HG03342 (cell line): ENCODE data around the gene SBF2.

ENCODE experiments used
- ATAC-seq: cut with Tn5 transposase; IDR thresholded peaks from one replicate; pipeline ENCODE4 v1.9.1; 2021; ENCODE audit warnings: mild to moderate bottlenecking, moderate library complexity; ENCODE audit not compliant: unreplicated experiment

The SBF2 gene

DNA sequence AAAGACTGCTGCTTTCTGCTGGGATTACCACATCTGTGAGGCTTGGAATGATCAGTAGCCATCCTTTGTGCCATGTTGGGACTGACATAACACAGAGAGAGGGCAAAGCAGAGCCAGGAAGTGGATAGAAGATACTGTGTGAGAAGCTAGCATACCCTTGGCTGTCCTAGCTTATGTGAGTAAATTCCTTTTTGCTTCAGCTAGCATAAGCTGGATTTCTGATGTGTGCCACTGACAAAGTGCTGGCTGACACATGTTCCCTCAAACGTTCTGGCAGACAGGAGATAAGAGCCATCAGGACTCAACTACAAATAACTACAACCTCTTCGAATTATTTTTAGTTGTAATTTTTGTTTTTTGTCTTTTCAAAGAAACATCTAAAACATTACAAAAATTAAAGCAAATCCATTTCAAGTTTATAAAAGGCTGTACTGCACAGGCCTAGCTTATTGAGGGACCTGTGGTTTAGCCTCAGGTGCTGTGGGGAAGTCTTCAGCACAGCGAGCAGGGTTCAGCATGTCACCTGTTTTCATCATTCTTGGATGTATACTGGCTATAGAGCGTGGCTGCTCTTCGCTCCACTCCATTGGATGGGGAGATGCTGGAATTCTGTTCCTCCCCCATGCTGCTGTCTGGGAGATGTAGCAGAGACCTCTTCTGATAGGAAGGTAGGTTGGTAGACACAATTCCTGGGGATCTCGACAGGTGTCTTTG is 509.3 kb downstream of the SBF2 start:
- ATAC-seq: no peak

DNA sequence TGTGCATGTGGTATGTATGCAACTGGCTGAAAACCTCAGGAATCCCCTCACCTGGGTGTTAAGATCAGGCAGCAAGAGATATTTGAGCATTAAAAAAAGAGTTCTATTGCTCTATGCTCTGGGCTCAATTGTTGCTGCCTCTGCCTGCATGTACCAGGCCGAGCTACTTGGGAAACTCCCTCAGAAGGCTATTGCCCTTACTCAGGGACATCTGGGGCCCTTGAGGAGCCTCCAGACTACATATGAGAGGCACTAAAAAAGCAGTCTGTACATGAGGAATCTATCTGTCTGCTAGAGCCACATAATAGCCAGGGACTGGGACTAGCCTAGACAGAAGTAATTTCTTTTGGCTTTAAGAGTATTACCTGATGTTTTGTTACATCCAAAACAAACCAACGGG is 510.0 kb downstream of the SBF2 start:
- ATAC-seq: no peak

DNA sequence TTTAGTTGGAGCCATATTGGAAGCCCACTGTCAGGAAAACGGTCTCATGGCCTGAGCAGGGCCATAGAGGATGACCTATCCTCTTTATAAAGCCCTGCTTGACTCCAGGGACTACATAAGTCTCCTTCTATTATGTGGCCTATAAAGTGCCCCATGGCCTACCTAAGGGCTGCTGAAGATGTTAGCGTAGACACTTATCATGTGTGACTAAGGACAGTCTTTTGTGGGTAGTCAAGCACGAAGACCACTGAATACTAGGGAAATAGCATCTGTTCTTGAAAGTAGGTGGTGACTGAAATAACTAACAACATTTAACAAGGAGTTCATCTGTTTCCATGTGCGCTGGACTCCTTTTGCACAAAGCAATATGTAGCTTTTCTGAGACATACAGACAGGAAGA is 513.1 kb downstream of the SBF2 start:
- no peak for ATAC-seq

DNA sequence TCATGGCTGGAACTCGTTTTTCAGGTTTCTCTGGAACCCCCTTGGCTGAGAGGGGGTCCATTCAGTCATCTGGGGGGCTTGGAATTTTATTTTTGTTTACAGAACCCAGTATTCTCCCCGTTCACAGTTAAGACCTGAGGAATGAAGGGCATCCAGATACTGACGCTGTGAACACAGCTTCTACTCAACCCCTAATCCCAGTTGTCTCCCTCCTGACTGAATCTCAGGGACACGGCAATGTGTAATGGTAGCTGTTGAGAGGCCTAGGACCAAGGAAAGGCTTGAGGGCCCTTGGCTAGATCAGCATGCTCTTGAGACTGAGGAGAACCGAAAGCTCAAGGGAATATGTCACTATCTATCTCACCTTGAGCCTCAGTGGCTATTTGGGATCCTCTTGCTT is 516.5 kb downstream of the SBF2 start:
- no peak for ATAC-seq

DNA sequence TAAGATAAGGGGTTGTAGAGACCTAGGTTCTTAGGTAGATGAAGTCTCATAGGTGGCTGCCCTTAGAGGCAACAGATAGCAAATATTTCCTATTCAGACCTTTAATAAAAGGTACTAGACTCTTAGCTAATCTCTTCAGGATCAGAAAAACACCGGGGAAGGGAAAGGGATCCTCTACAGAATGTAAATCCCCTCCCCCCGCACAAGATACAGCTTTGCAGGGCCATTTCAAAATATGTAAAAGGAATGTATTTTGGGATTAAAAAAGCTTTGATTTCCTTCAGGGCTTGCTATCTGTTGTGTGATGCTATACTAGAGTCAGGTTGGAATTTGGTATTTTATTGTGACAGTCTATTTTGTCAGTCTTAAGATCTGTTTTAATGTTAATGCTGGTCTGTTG is 517.0 kb downstream of the SBF2 start:
- ATAC-seq: no peak

DNA sequence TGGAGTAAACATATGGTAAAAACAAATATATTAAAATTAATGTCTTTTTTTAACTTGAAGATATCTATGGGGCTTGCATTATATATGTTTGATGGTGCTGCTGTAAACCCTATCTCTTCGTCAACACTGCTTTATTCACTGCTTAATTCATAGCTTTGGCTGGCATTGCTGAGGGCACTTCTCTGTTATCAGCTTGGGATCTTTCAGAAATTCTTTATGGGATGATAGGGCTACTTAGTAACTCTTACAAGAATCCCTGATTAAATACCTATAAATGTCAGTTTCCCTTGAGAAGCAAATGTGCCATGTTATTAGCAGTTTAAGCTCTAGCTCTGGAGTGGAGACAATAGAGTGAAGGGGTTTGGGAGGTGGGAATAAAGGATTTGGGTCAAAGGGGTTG is 517.8 kb downstream of the SBF2 start:
- ATAC-seq: no peak

DNA sequence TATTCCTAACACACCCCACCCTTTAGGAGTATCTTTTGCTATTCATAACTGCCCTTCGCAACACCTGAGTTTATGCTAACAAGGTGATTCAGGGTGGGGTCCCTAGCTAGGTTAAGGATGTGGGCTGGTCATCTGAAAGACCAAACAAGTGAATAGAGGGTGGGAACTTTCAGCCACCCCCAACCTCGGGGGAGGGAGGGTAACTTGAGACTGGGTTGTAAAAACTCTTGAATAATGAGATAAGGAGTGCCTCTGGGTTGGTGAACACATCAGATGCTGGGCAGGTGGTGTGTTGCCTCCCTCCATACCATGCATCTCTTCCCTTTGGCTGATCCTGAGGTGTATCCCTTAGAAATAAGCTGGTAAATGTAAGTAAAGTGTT is 518.6 kb downstream of the SBF2 start:
- no peak for ATAC-seq

DNA sequence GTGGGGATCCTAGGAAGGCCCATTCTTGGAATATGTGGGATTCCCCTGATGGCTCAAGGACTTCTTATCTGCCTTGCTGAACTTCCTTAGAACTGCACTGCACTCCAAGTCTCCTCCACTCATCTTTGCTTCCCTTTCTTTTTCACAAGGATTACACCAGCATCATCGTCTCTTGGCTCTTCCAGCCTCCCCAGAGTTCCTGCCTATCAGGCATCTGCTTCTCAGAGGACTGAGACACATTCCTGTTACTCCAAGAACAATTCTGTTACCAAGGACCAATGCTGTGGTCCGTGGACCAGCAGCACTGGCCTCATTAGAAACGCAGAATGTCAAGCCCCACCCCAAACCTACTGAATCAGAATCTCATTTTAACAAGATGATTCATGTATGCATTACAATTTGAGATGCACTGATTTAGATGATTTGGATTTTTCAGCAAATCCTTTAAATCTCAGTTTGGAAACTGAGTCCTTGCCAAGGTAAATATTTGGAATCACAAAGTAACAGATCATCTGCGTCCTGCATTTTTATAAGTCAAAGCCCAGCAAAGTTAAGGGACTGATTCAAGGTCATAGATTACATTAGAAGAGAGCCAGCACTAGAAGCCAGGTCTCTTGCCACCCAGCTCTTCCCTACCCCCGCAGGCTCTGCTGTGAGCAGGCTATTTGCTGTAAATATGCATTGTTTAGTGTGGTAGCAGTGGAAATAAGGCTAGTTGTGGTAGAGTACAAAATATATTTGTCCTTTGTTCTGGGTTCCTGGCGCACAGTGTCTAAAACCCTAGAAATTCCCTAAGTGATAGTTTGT is 519.2 kb downstream of the SBF2 start:
- no peak for ATAC-seq

DNA sequence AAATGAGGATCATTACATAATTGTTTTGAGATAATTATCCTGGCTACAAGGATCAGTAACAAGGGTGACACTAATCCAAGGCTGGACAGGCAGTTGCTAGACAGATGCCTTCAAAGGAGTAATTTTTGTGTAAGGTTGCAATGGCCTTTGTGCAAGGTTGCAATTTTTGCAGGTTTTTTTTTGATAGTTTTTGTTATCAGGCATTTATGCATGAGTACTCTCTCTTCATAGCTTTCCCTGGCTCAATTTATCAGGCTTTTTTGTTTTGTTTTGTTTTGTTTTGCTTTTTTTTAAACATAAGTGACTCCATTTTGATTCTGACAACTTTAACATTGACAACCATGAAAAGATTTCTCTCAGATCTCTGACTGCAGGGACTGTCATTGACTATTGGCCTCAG is 519.9 kb downstream of the SBF2 start:
- no peak for ATAC-seq

DNA sequence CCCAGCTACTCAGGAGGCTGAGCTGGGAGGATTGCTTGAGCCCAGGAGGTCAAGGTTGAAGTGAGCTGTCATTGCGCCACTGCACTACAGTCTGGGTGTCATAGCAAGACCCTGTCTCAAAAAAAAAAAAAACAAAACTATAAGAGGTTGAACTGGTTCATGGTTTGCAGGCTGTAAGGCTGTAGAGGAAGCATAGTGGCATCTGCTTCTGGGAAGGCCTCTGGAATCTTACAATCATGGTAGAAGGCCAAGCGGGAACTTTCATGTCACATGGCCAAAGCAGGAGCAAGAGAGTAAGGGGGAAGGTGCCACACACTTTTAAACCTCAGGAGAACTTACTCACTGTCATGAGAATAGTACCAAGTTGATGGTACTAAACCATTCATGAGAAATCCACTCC is 520.5 kb downstream of the SBF2 start:
- ATAC-seq: no peak

DNA sequence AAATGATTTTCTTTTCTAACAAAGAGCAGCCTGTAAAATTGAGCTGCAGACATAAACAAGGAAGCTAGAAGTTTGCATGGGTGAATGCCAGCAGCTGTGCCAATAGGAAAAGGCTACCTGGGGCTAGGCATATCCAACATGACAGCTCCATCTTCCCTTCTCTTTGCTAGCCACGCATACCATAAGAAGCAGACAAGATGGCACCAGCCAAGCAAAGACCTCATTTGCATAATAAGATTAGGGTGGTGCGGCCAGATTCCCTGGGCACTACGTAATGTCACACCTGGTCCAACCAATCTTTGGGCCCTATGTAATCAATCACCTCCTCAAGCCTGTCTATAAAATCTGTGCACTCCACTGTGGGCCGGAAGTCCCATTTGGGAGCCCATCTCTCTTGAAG is 521.8 kb downstream of the SBF2 start:
- no peak for ATAC-seq

DNA sequence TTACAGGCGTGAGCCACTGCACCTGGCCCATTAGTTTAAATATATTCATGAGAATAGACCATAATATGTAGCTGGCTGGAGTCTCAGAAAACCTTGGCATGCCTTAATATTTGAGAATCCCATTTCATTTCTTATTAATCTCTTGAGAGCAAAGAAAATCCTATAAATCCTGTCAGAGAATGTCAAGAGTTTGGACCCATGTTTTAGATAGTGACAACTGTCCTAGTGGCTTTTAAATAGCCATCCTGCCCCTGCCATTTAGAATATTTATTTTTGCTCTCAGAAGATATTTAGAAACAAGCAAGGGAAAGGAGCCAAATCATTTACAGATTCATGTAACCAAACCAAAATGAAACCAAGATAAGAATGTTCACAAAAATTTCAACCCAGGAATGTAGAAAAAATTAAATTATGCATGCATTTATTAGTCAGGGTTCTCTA is 522.9 kb downstream of the SBF2 start:
- no peak for ATAC-seq

DNA sequence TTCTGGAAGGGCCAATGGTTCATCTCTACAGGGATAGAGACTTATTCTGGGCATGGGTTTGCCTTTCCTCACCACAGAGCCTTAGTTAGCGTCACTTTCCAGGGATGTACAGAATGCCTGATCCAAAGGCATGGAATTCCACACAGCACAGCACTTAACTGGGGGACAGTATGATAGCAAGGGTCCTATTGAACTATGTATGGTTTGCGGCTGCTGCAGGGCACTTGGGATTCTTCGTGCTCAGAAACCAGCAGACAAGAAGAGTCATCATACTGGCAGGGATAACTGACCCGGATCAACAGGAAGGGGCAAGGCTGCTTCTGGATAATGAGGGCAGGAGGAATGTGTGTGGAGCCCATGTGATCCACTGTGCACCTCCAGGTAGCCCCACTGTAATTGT is 524.4 kb downstream of the SBF2 start:
- no peak for ATAC-seq

DNA sequence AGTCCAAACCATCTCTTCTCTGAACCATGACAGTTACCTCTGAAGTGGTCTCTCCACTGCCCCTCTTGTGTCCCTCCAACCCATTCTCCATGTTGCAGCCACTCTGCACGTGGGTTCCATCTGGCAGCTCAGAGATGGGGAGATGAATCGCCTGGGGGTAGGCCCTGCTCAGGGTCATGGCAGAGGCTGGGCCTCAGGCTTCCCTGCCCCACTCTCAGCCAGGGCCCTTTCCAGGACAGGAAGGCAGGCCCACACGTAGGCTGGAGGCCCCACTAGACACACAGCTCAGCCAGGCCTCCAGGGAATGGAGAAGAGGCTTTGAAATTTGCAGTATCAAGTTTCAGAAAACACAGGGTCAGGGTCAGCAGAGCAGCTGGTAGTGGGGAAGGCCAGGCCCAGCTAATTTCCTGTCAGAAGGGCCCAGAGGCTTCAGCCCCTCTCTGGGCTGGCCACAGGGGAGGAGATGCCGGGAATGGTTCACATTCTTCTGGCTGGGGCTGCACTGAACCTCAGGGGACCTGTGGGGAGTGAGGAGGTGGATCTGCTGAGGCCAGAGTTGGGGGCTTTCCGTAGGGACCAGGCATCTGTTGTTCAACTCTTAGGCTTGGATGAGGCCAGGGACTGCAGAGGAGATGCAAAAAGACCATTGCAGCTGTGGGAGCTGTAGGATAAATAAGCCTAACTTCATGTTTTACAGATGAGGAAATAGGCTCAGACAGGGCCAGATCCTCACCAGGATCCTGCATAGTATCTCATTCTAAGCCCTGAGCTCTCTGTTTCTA is 528.5 kb downstream of the SBF2 start:
- no peak for ATAC-seq

DNA sequence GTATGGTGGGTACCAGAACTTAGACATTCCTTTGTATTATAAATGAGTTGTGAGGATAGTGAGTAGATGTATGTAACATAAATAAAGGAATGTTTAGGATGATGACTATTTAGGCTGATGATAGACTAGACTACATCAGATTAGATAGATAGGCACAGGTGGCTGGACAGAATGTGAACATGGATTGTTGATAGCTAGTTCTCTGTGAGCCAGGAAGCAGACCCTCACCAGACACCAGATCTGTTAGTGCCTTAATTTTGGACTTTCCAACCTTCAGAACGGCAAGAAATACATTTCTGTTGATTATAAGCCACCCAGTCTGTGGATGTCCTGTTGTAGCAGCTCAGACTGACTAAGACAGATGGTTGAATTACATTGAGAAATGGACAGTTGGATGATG is 530.7 kb downstream of the SBF2 start:
- no peak for ATAC-seq

DNA sequence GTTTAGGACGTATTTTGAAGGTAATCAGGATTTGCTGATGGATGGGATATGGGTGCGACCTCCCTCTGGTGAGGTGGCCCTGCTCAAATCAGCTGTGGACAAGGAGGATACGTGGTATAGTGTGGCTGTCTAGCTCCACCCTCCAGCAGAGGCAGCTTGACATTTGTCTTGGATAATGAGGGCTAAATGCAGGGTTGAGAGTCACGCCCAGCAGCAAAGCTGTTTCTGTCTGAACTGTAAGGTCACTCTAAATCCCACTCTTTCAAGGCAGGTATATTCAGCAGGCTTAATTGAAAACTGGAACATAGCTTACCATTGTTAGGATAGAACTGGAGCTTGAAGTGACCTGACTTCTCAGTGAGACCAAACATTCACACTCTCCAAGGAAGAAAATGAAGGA is 531.5 kb downstream of the SBF2 start:
- ATAC-seq: no peak

DNA sequence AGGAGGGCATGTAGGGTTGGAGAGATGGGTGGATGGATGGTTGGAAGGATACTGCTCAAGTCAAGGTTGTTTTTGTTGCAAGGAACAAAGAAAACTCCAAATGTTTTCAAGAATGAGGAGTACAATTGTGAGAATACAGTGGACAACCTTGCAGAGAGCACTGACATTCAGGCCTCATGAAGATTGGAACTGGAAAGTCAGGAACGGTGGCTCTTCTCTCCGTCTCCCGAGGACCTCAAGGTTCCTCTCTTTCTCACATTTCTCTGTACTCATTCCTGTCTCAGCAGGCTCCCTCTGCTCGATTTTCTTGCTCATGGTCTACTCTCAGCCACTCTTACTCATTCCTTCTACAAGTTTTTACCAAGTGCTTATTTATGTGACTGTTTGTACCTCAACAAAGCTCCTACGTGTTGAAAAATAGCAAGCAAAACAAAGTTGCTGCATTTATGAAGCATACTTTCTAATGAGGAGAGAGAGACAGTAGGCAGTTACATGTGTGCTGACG is 532.5 kb downstream of the SBF2 start:
- ATAC-seq: no peak

DNA sequence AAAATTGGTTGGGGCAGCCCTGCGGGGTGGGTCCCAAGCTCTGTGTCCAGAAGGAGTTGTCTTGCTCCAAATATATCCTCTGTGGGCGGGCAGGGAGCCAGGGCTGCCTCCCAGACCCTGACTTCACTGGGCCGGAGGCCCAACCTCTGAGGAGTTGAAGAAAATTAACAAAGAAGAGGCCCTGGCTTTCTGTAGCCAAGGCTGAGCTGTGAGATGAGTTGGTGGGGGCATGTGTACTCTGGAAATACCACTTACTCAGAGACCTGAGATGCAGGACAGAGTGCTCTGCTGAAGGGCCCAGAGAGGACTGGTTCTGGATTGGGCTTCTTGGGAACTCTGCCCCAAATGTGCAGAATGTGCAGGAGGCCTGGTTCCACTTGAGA is 533.8 kb downstream of the SBF2 start:
- ATAC-seq: no peak

DNA sequence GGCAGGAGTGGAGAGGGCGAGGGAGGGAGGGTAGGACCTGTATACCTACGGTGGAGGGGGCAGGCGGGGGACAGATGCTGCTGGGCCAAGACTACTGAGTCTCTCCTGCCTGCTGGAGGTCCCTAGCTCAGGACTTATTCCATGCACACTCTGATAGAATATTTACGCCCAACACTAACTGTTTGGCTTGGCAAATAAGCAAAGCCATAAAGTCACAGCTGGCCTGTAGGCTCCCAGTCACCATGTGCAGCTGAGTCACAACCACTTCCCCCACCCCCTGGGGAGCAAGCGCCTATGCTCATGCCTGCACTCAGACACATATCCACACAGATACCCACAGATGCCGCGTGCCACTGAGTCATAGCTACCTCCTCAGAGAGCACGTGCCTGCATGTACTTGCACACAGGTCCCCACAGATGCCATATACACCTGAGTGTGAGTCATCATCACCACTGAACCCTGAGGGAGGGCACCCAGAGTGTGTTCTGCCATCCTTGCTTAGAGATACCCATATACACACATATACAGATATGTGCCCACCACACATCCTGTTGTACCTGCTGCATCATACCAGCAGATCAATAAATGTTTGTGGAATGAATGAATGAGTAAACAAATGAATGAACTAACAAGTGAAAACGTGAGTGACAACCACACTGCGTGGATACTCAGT is 534.4 kb downstream of the SBF2 start:
- peak; percentile 41 for ATAC-seq

DNA sequence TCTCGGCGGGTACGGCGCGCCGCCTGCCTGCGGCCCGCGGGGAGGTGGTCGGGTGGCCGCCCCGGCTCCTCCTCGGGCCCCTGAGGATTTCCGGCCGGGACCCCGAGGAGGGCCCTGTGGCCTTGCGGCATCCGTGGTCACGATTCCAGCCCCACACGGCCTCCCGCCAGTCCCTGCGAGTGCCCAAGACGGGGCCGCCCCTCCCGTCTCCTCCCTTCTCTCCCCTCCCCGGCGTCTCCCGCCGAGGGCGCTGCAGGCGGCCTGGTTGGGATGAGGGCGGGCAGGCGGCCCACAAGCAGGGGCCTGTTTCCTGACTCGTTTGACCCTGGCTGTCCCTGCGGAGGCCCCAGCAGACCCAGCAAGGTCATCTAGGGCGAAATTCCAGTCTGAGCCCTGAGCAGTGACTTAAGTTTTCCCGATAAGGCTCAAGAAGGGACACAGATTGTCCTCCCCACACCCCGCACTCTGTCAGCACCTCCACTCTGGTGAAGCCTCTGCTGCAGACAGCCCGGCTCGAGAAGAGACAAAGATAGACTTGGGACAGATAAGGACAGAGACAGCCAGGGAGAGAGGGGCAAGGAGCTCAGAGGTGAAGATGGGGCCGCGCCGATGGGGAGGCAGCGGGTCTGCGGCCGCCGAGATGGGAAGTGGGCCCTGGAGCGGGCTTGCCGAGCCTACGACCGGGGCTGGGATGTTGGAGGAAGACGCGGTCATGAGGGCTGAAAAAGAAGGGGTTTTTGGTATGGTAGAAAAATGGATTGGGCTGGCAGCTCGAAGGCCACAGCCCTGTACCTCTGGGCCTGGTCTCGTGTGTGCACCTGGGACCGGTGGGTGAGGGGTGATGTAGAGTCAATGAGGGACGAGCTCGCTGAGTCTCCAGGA is 535.1 kb downstream of the SBF2 start:
- peak; percentile 26 for ATAC-seq
